DOHH2 (cell line): ENCODE data around the gene FKBP5.
"Not testable (repeated sequence)": the region's sequence is repeated elsewhere in the genome, so short reads cannot be mapped to it uniquely, and the experiment has no call there.

Experiments used
- EZH2phosphoT487 ChIP-seq: fragments of 200-600 bp; sonication (generic); IDR thresholded peaks from 2 replicates; pipeline ENCODE4 v1.6.1; 2017; ENCODE audit warnings: borderline replicate concordance, mild to moderate bottlenecking, antibody characterized with exemption, low read length, moderate library complexity, mixed read lengths
- TF ChIP-seq, protein P1 (sequence below): fragments of 200-600 bp; sonication (generic); IDR thresholded peaks from one replicate; pipeline ENCODE4 v1.5.1; 2014; ENCODE audit warnings: antibody characterized with exemption, mild to moderate bottlenecking, low read depth, low read length; ENCODE audit not compliant: poor library complexity, severe bottlenecking

DNA sequence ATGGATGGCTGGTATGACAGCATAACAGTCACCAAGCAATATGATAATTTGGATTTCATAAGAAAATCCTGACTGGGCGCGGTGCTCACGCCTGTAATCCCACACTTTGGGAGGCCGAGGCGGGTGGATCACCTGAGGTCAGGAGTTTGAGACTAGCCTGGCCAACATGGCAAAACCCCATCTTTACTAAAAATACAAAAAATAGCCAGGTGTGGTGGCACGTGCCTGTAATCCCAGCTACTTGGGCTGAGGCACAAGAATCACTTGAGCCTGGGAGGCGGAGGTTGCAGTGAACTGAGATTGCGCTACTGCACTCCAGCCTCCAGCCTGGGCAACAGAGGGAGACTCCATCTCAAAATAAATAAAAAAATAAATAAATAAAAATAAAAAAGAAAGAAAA lies 90.1 kb downstream of the FKBP5 start:
- TF ChIP-seq, protein P1, sequence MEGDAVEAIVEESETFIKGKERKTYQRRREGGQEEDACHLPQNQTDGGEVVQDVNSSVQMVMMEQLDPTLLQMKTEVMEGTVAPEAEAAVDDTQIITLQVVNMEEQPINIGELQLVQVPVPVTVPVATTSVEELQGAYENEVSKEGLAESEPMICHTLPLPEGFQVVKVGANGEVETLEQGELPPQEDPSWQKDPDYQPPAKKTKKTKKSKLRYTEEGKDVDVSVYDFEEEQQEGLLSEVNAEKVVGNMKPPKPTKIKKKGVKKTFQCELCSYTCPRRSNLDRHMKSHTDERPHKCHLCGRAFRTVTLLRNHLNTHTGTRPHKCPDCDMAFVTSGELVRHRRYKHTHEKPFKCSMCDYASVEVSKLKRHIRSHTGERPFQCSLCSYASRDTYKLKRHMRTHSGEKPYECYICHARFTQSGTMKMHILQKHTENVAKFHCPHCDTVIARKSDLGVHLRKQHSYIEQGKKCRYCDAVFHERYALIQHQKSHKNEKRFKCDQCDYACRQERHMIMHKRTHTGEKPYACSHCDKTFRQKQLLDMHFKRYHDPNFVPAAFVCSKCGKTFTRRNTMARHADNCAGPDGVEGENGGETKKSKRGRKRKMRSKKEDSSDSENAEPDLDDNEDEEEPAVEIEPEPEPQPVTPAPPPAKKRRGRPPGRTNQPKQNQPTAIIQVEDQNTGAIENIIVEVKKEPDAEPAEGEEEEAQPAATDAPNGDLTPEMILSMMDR = not testable (repeated sequence)
- not testable (repeated sequence) for TF ChIP-seq EZH2phosphoT487
